HG03280 (cell line): ENCODE measurements around the gene S100A12.

Experiments used
- ATAC-seq: cut with Tn5 transposase; IDR thresholded peaks from one replicate; pipeline ENCODE4 v1.9.1; 2021; ENCODE audit warnings: mild to moderate bottlenecking, moderate library complexity; ENCODE audit not compliant: unreplicated experiment

S100A12 gene

GRCh38 chr1:153370146-153370545 is 5.3 kb downstream of the S100A12 start:
- ATAC-seq: no peak

DNA sequence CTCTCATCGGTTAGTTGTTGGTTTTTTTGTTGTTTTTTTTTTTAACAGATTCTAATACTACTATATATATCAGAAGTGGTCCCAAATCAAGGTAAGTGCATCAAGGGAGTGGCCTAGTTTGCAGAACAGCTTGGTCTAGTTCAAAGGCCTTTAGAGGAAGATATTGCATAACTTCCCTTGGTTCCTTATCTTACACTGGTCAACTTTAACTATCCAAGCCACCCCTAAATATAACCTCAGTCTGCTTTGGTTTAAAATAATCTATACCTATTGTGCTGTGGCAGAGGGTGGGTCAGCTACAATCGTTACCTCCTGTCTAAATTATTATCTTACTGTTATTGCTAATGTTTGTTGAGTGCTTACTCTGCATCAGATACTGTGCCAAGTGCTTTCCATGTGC is 6.9 kb downstream of the S100A12 start:
- ATAC-seq: no peak

DNA sequence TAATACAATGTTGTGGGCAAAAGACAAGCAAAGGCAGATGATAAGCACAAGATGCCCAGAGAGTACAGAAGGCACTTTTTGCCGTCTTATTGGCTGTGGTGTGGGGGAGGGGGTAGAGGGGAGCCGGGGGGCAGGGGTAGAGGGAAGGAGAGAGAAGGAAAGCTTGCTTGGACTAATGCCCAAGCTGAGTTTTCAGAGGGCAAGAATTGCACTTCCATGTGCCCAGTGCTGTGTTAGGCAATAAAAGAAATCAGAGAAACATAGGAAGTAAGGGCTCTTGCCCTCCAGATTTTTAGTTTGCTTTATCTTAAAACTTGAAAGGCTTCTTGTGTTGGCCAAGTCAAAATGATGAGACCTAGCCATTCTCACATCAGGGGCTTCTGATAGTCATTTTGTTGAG is 8.3 kb downstream of the S100A12 start:
- no peak for ATAC-seq

- no peak for ATAC-seq
Observed at GRCh38 chr1:153366261-153366660, 9.2 kb downstream of the S100A12 start.

GRCh38 chr1:153365696-153366095 is 9.7 kb downstream of the S100A12 start:
- ATAC-seq: no peak

DNA sequence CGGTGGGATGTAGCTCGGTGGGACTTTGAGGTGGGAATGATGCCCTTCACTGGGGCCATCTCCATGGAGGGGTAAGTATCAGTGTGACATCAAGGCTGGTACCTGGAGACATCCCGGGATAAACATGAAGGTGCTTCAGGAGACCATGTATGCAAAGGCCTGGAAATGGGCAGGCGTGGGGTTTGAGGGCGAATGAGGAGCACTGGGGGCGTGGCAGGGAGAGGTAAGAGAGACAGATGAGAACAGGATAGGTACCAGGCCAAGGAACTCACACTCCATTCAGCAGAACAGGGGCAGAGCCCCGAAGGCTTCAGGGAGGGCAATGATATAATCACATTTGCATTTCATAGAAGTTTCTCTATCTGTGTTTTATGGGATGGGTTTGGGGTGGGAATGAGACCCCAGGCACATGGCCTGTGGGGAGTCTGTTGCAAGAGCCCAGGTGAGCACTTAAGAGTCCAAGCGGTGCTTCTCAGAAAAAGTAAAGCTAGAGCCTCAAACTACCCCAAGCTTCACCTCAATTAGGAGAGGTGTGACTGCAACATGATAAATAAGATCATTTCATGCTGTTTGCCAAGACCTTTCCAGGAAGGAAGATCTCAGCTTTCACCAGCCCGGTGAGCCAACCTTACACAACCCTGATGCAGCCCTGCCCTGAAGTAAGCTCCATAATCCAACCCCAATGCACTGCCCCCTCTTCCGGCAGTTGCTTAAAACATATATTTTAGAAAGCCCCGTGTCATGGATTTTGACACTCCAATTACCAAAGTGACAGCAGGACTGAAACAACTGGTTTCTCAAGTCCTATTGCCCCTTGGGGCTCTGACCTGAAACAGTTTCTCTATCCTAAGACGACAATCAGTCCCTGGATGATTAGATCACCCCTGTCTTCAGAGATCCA is 10.4 kb downstream of the S100A12 start:
- ATAC-seq: no peak

DNA sequence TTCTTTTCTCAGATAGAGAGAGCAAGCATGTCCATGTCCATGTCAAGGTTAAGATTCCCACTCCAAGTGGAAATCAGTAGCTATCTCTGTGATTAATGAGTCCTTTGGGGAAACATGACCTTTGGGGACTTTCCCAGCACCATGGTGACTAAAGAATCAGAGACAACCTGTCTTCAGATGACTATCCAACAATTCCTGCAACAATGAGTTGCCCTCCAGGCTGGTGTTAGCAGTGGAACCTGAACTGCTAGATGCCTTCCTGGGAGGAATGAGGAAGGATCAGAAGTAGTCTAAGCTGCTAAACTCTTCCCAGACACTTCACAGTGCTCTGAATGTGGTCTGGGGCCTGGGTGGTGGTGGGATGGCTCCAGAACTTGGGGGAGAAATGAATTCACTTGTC is 11.3 kb downstream of the S100A12 start:
- no peak for ATAC-seq

- no peak for ATAC-seq
Observed at GRCh38 chr1:153363641-153364040, 11.8 kb downstream of the S100A12 start.

- no peak for ATAC-seq
Observed at GRCh38 chr1:153362187-153362775, 13.1 kb downstream of the S100A12 start.

DNA sequence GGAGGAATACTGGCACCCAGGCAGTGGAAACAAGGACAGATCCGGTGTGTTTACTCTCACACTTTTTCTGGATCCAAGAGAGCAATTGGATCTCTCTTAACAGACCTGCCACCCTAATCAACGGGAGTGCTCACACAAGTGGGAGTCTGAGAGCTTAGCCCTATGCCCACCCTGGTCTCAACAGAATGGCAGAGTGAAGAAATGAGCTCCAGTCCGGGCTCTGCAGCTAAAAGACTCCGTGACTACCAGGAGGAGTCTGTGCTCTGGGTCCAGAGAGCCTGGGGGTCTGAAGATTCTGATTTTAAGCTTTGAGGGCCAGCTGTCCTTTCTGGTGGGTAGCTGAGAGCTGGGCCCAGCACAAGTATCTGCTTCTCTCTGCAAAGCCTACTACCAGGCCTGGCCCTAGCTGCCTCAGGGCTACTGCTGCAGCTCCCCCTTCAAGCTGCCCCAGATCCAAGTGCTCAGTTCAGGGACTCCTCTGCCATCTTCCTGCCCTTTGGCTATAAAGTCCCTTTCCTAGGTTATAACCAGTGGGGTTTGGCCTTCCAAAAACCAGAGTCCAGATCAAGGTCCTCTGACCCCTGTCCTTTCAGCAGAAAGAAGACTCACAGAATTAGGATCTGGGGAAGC is 13.8 kb downstream of the S100A12 start:
- ATAC-seq: no peak

- ATAC-seq: no peak
Observed at GRCh38 chr1:153360592-153361479, 14.6 kb downstream of the S100A12 start.

DNA sequence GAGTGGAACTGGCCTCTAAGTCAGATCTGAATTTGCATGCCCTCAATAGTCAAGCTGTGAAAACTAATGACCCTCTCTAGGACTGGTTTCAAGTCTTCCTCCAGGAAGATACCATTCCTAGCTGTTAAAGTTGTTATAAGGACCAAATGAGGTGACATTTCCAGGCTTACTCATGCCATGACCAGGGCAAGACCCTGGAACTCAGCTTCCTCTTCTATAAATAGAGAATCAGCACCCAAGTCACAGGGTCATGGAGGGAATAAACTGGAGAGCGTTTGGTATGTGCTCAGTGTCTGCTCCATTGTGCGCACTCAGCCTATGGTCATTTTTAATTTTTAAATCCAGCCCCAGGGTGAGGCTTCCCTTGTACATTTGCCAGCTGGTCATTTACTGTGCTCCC is 15.2 kb downstream of the S100A12 start:
- ATAC-seq: no peak

GRCh38 chr1:153359241-153359640 is 16.2 kb downstream of the S100A12 start:
- no peak for ATAC-seq

DNA sequence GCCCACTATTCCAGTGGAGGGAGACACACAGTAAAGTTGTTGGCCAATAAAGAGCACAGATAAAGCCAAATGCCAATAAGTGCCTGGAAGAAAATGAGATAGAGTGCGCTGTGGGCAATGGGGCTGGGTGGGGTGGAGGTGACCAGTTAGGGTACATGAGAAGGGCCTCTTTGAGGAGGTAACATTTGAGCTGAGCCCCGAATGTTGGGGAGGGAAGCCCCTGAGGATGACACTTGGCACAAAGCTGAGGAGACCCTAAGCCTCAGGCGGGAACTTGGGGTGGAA is 16.8 kb downstream of the S100A12 start:
- no peak for ATAC-seq

DNA sequence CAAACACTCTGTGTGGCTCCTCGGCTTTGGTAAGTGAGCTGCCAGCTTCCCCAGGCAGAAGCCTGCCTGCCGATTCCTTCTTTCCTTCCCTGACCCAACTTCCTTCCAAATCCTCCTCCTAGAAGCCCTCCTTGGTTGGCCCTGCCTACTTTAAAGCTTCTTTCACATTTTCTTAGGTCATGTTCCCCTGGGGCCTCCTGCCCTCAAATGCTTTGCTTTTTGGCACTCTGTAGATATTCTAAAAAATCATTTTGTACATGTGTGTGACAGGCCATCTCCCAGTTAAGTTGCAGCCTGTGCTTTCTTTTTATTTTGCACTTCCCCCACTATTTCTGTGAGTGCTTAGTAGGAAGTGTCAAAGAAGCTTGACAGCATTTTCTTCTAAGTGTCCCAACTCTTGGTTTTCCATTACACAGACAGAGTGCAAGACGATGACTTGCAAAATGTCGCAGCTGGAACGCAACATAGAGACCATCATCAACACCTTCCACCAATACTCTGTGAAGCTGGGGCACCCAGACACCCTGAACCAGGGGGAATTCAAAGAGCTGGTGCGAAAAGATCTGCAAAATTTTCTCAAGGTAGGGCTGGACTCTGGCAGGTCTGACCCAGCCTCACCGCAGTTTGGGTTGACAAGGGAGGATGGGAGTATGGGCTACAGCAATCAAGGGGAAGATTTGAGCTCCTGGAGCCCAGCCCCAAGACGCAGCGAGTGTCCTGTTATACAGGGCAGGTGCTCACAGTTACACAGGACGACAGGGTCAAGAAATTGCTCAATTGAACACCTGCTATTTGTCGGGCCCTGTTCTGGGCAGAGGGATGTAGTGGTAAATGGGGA is 17.3 kb downstream of the S100A12 start, which contains the start of gene S100A9:
Gene S100A9 (plus strand): TSS at position 2 of the 838 bp plus-strand sequence. CDS start 430 bp downstream, at position 432.
- no peak for ATAC-seq

DNA sequence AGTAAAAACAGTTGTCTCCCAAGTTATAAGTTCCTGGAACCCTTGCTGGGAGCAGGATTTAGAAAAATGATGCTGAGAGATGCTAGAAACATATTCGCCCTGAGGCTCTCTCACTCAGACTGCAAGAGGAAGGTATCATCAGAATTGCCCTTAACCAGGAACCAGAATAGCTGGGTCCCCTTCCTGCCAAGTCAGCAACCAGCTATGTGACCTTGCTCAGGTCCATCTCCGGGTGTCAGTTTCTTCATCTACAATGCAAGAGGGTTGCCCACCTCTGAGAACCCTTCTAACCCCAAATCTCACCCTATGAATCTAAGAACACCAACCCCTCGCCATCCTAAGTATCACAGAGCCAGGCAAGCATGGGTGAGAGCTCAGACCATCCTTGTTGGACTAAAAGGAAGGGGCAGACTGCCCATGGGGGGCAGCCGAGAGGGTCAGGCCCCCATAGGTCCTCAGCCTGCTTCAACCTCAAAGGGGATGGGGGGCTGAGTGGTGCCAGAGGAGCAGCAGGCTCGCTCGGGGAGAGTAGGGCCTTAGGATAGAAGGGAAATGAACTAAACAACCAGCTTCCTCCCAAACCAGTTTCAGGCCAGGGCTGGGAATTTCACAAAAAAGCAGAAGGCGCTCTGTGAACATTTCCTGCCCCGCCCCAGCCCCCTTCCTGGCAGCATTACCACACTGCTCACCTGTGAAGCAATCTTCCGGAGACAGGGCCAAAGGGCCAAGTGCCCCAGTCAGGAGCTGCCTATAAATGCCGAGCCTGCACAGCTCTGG is 18.2 kb downstream of the S100A12 start:
- ATAC-seq: no peak

- no peak for ATAC-seq
Observed at GRCh38 chr1:153356392-153357075, 18.9 kb downstream of the S100A12 start.

- no peak for ATAC-seq
Observed at GRCh38 chr1:153355445-153356071, 19.9 kb downstream of the S100A12 start.
